Activated CD4-positive, alpha-beta memory T cell treated with anti-CD3 and anti-CD28 coated beads for 36 hours (primary cell): ENCODE measurements around the gene TEX13A. TPM values are rescaled to one million over a fixed set of nuclear protein-coding genes. Genes with fewer than 3 reads are reported as not detected.

Source experiments
- CTCF ChIA-PET: fragments of 350-600 bp; sonication (Branson Sonifier 250); formaldehyde crosslinking; loops from one replicate; lab custom pipeline; 2021; ENCODE audit warnings: antibody characterized with exemption, inconsistent platforms; lab: Charles Lee
- POLR2A ChIA-PET: fragments of 350-600 bp; sonication (Branson Sonifier 250); formaldehyde crosslinking; loops from one replicate; lab custom pipeline; 2021; ENCODE audit warnings: antibody characterized with exemption; lab: Charles Lee
- DNase-seq: peaks from one replicate; pipeline ENCODE4 v3.0.0-alpha.2; 2020
- H3K27ac Mint-ChIP-seq: one replicate; pipeline ENCODE4 v1.8.0; 2021; ENCODE audit warnings: mixed read lengths
- H3K27me3 Mint-ChIP-seq: one replicate; pipeline ENCODE4 v1.8.0; 2021; ENCODE audit warnings: mixed read lengths
- H3K36me3 Mint-ChIP-seq: one replicate; pipeline ENCODE4 v1.8.0; 2021; ENCODE audit warnings: mixed read lengths
- H3K4me1 Mint-ChIP-seq: one replicate; pipeline ENCODE4 v1.8.0; 2021; ENCODE audit warnings: low read depth, mixed read lengths
- H3K4me3 Mint-ChIP-seq: one replicate; pipeline ENCODE4 v1.8.0; 2021; ENCODE audit warnings: mild to moderate bottlenecking, mixed read lengths
- H3K9me3 Mint-ChIP-seq: one replicate; pipeline ENCODE4 v1.8.0; 2021; ENCODE audit warnings: mixed read lengths
- intact Hi-C: fragments of 100-400 bp; cut with micrococcal nuclease; formaldehyde crosslinking; loops from one replicate; pipeline ENCODE4 v1.15.1; 2023
- total RNA-seq, 2 experiments: library from RNA; stranded (reverse); gene quantifications; one replicate each; pipeline ENCODE4 v1.2.3, GENCODE V29; 2021

The TEX13A gene
- total RNA-seq, 2 experiments from 2014 or later, result not detected

- Mint-ChIP-seq H3K36me3 (no peaks in the 10 kb centered on the region), H3K27me3 (no peaks in the 10 kb centered on the region), H3K4me1 (no peaks in the 10 kb centered on the region), H3K27ac (no peak overlapping the region), H3K9me3 (peaks cover 6% of the 10 kb centered on the region), H3K4me3 (no peak overlapping the region)
- no peak for DNase-seq
- intact Hi-C loops, result no loop called here
- ChIA-PET POLR2A (no interaction called here), CTCF (no interaction called here)
Observed at GRCh38 chrX:105221374-105221773, 880 bp upstream of the TEX13A start.

GRCh38 chrX:105219454-105220401, 766 bp downstream of the TEX13A start:
- intact Hi-C loops, result no loop called here
- POLR2A ChIA-PET, result no interaction called here
- CTCF ChIA-PET, result no interaction called here

GRCh38 chrX:105211066-105211575, 9.4 kb downstream of the TEX13A start:
- no peaks in the 10 kb centered on the region for H3K36me3 Mint-ChIP-seq
- H3K9me3 Mint-ChIP-seq, result peaks cover 3% of the 10 kb centered on the region
- POLR2A ChIA-PET, result no interaction called here
- H3K4me3 Mint-ChIP-seq, result no peak overlapping the region
- H3K4me1 Mint-ChIP-seq, result no peaks in the 10 kb centered on the region
- H3K27ac Mint-ChIP-seq, result no peak overlapping the region
- no peak for DNase-seq
- no peaks in the 10 kb centered on the region for H3K27me3 Mint-ChIP-seq
- intact Hi-C loops, result no loop called here
- CTCF ChIA-PET, result interaction anchor here (1.2 kb wide), 1 partner anchor 22 kb away, joined by 3 read pairs; no protein-coding TSS in a partner anchor

More at GRCh38 chrX:105219454-105220401, 766 bp downstream of the TEX13A start:
- H3K36me3 Mint-ChIP-seq, result no peaks in the 10 kb centered on the region
- H3K27me3 Mint-ChIP-seq, result no peaks in the 10 kb centered on the region
- no peak for DNase-seq
- peaks cover 7% of the 10 kb centered on the region for H3K9me3 Mint-ChIP-seq
- H3K27ac Mint-ChIP-seq, result no peak overlapping the region
- no peaks in the 10 kb centered on the region for H3K4me1 Mint-ChIP-seq
- H3K4me3 Mint-ChIP-seq, result no peak overlapping the region

GRCh38 chrX:105210258-105210657, 10.2 kb downstream of the TEX13A start:
- ChIA-PET CTCF (no interaction called here), POLR2A (no interaction called here)
- H3K9me3 Mint-ChIP-seq, result peaks cover 3% of the 10 kb centered on the region
- H3K4me3 Mint-ChIP-seq, result no peak overlapping the region
- H3K27ac Mint-ChIP-seq, result no peak overlapping the region
- intact Hi-C loops, result no loop called here
- no peaks in the 10 kb centered on the region for H3K27me3 Mint-ChIP-seq
- H3K36me3 Mint-ChIP-seq, result no peaks in the 10 kb centered on the region
- no peaks in the 10 kb centered on the region for H3K4me1 Mint-ChIP-seq
- DNase-seq, result no peak

GRCh38 chrX:105209406-105209805, 11.1 kb downstream of the TEX13A start:
- no peaks in the 10 kb centered on the region for H3K27me3 Mint-ChIP-seq
- no peaks in the 10 kb centered on the region for H3K9me3 Mint-ChIP-seq
- no peak for DNase-seq
- H3K4me1 Mint-ChIP-seq, result no peaks in the 10 kb centered on the region
- no peaks in the 10 kb centered on the region for H3K36me3 Mint-ChIP-seq
- CTCF ChIA-PET, result no interaction called here
- H3K4me3 Mint-ChIP-seq, result no peak overlapping the region
- H3K27ac Mint-ChIP-seq, result no peak overlapping the region
- intact Hi-C loops, result no loop called here
- POLR2A ChIA-PET, result no interaction called here

- CTCF ChIA-PET, result no interaction called here
- POLR2A ChIA-PET, result no interaction called here
- no peak for DNase-seq
- Mint-ChIP-seq H3K27me3 (no peaks in the 10 kb centered on the region), H3K4me3 (no peak overlapping the region), H3K9me3 (no peaks in the 10 kb centered on the region), H3K36me3 (no peaks in the 10 kb centered on the region), H3K4me1 (no peaks in the 10 kb centered on the region), H3K27ac (no peak overlapping the region)
- intact Hi-C loops, result no loop called here
Observed at GRCh38 chrX:105191878-105192277, 28.6 kb downstream of the TEX13A start.

- Mint-ChIP-seq H3K27ac (no peak overlapping the region), H3K36me3 (no peaks in the 10 kb centered on the region), H3K9me3 (no peaks in the 10 kb centered on the region), H3K4me3 (no peak overlapping the region), H3K27me3 (no peaks in the 10 kb centered on the region), H3K4me1 (no peaks in the 10 kb centered on the region)
- ChIA-PET POLR2A (no interaction called here), CTCF (interaction anchor here (0.9 to 1.5 kb wide), 6 partner anchors 12 to 523 kb away, joined by 3 to 5 read pairs (median 4); no protein-coding TSS in a partner anchor)
- no peak for DNase-seq
- intact Hi-C loops, result no loop called here
Observed at GRCh38 chrX:105190252-105190853, 30.1 kb downstream of the TEX13A start.

GRCh38 chrX:105189093-105189492, 31.4 kb downstream of the TEX13A start:
- Mint-ChIP-seq H3K27ac (no peak overlapping the region), H3K4me3 (no peak overlapping the region), H3K27me3 (no peaks in the 10 kb centered on the region), H3K36me3 (no peaks in the 10 kb centered on the region), H3K4me1 (no peaks in the 10 kb centered on the region), H3K9me3 (no peaks in the 10 kb centered on the region)
- ChIA-PET CTCF (interaction anchor here (1.4 to 1.5 kb wide), 2 partner anchors 17 to 23 kb away, joined by 3 to 4 read pairs; no protein-coding TSS in a partner anchor), POLR2A (no interaction called here)
- intact Hi-C loops, result no loop called here
- no peak for DNase-seq

GRCh38 chrX:105179644-105180043, 40.9 kb downstream of the TEX13A start:
- DNase-seq, result no peak
- ChIA-PET POLR2A (no interaction called here), CTCF (no interaction called here)
- Mint-ChIP-seq H3K4me1 (no peaks in the 10 kb centered on the region), H3K9me3 (no peaks in the 10 kb centered on the region), H3K27me3 (no peaks in the 10 kb centered on the region), H3K36me3 (no peaks in the 10 kb centered on the region), H3K27ac (no peak overlapping the region), H3K4me3 (no peak overlapping the region)
- intact Hi-C loops, result no loop called here

GRCh38 chrX:105173071-105173470, 47.4 kb downstream of the TEX13A start:
- Mint-ChIP-seq H3K4me3 (no peak overlapping the region), H3K4me1 (no peaks in the 10 kb centered on the region), H3K27me3 (no peaks in the 10 kb centered on the region), H3K27ac (no peak overlapping the region), H3K9me3 (no peaks in the 10 kb centered on the region), H3K36me3 (no peaks in the 10 kb centered on the region)
- ChIA-PET POLR2A (no interaction called here), CTCF (interaction anchor here (1.8 kb wide), 1 partner anchor 17 kb away, joined by 3 read pairs; no protein-coding TSS in a partner anchor)
- DNase-seq, result no peak
- intact Hi-C loops, result no loop called here
